ENCODE data around the gene KRT12. TPM values are rescaled to one million over a fixed set of nuclear protein-coding genes. Genes with fewer than 3 reads are reported as not detected.

The KRT12 gene
- total and polyA plus RNA-seq, 2 of the 4 experiments (the other 2 are of a cell fraction): not detected

GRCh38 chr17:40902498-40902897 lies 35.5 kb upstream of the KRT12 start:
- peak overlapping the region; percentile 81 for H3K14ac ChIP-seq (replicated peaks; ENCODE audit: low read depth, low read length)
- DNase-seq (no peak), ATAC-seq (ENCODE audit: low read depth) (peak; percentile 10)
- H2AK5ac ChIP-seq (ENCODE audit: low read depth, low read length): peak overlapping the region; percentile 79
- in situ Hi-C loops (cut with MboI; ENCODE audit: low sequenced_read_pairs) (loop anchor here (5.0 to 10.0 kb wide), 2 partner anchors 45 to 98 kb away; no protein-coding TSS in a partner anchor), dilution Hi-C loops (cut with HindIII; ENCODE audit: low sequenced_read_pairs, unreplicated experiment) (no loop called here), intact Hi-C loops (cut with micrococcal nuclease) (no loop called here)
- H3K9me3 ChIP-seq (ENCODE audit: control insufficient read depth, insufficient read depth, low read length): no peaks in the 10 kb centered on the region
- H2AK9ac ChIP-seq (replicated peaks; ENCODE audit: low read depth, low read length, poor library complexity): peak overlapping the region; percentile 86
- peak overlapping the region; percentile 34 for H3K23ac ChIP-seq (ENCODE audit: low read depth, low read length)
- H4K5ac ChIP-seq (ENCODE audit: low read depth, low read length): peak overlapping the region; percentile 73
- no peak for TF ChIP-seq CEBPB (IDR thresholded peaks at IDR 0.05; ENCODE audit: low read depth, low read length)
- TF ChIP-seq CHD1 (IDR thresholded peaks at IDR 0.05; ENCODE audit: low read depth, low read length): no peak
- no peak for TF ChIP-seq CTCF (conservative IDR thresholded peaks at IDR 0.05; ENCODE audit: low read depth, low read length)
- TF ChIP-seq NFE2L2 (IDR thresholded peaks at IDR 0.05; ENCODE audit: low read depth, low read length): no peak
- no peak for TF ChIP-seq MAFK (IDR thresholded peaks at IDR 0.05; ENCODE audit: low read depth, low read length)
- TF ChIP-seq RAD21 (IDR thresholded peaks at IDR 0.05; ENCODE audit: low read length): no peak
- TF ChIP-seq MXI1 (IDR thresholded peaks at IDR 0.05; ENCODE audit: borderline replicate concordance, low read depth, low read length): no peak
- H3K4me1 ChIP-seq (ENCODE audit: control insufficient read depth, insufficient read depth, low read length): peaks cover 15% of the 10 kb centered on the region
- H3K27me3 ChIP-seq (ENCODE audit: control insufficient read depth, insufficient read depth, low read length): no peaks in the 10 kb centered on the region
- H3K27ac ChIP-seq (ENCODE audit: insufficient read depth, low read length): peak overlapping the region; percentile 45
- peak overlapping the region; percentile 3; the same call in 1 of the 2 replicates for H3K9ac ChIP-seq (ENCODE audit: low read depth, low read length)
- peak overlapping the region; percentile 47 for H3K4me2 ChIP-seq (ENCODE audit: low read depth, low read length)
- peak overlapping the region; percentile 84 for H3K18ac ChIP-seq (ENCODE audit: low read depth, low read length)
- H3K4ac ChIP-seq (ENCODE audit: low read depth, low read length): peak overlapping the region; percentile 91
- peak overlapping the region; percentile 30 to 90 for H4K8ac ChIP-seq (ENCODE audit: low read depth in 2 of 2, low read length in 2 of 2)
- WGBS, 2 experiments (ENCODE audit: extremely low coverage in 2 of 2, insufficient read length in 1 of 2): no CpG with 5 or more reads among the region's 4 CpGs
- ChIA-PET POLR2A (ENCODE audit: unreplicated experiment) (interaction anchor here (0.6 kb wide), 1 partner anchor 55 kb away, joined by 3 read pairs; no protein-coding TSS in a partner anchor), CTCF (interaction anchor here (1.4 to 1.6 kb wide), 2 partner anchors 17 to 46 kb away, joined by 3 to 6 read pairs; partner anchors contain the start of gene KRT20)
- peak overlapping the region; percentile 71 for H4K91ac ChIP-seq (ENCODE audit: insufficient read depth, low read depth, low read length)
- H3K56ac ChIP-seq (ENCODE audit: extremely low read depth, insufficient read depth, low read length): peak overlapping the region; percentile 72; the same call in 1 of the 2 replicates
- H2BK120ac ChIP-seq (ENCODE audit: low read depth, low read length): peak overlapping the region; percentile 89
- no peak overlapping the region for H3K4me3 ChIP-seq (ENCODE audit: insufficient read depth, low read depth, low read length)
- H2BK5ac ChIP-seq (ENCODE audit: low read depth, low read length, poor library complexity, severe bottlenecking): peak overlapping the region; percentile 93
- BruUV-seq (replicated peaks): no TSS peak
- H2BK15ac ChIP-seq (ENCODE audit: low read depth, low read length): peak overlapping the region; percentile 89
- peak overlapping the region; percentile 65 for H2BK20ac ChIP-seq (ENCODE audit: low read depth, low read length)
- H3K9me1 ChIP-seq (ENCODE audit: insufficient read depth, low read length): peaks cover 16% of the 10 kb centered on the region; the same call in 1 of the 2 replicates
- H3K36me3 ChIP-seq (ENCODE audit: control insufficient read depth, insufficient read depth, low read length): no peaks in the 10 kb centered on the region
- no peaks in the 10 kb centered on the region for H3K79me1 ChIP-seq (ENCODE audit: low read depth in 1 of 2, low read length in 2 of 2)
- peak overlapping the region; percentile 36 for H2AFZ ChIP-seq (replicated peaks; ENCODE audit: low read length, poor library complexity)
- H4K20me1 ChIP-seq (ENCODE audit: insufficient read depth, low read length): no peaks in the 10 kb centered on the region

Measured in IMR-90 (cell line).